CD4-positive, alpha-beta T cell treated with Interleukin-15 for 1 hour (primary cell): ENCODE results near the gene BAIAP2L1.

Experiments used
- DNase-seq: peaks from one replicate; pipeline ENCODE4 v3.0.0-alpha.2; 2020

The BAIAP2L1 gene

GRCh38 chr7:98265841-98266271 is 135.0 kb downstream of the BAIAP2L1 start:
- no peak for DNase-seq

DNA sequence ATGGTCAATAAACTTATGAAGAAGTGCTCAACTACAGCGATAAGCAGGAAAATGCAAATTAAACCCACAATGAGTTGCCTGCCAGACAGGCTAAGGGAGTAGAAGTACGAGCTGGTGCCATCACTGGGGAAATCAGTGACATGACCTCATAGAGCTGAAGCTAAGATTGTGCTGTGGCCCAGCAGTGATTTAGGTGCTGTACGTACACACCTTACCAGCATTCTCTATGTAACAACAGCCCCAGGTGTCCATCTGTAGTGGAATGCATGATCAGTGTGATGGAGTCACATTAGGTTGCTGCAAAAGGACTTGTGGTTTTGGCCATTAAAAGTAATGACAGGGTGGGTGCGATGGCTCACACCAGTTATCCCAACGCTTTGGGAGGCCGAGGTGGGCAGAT is 143.2 kb downstream of the BAIAP2L1 start:
- no peak for DNase-seq

DNA sequence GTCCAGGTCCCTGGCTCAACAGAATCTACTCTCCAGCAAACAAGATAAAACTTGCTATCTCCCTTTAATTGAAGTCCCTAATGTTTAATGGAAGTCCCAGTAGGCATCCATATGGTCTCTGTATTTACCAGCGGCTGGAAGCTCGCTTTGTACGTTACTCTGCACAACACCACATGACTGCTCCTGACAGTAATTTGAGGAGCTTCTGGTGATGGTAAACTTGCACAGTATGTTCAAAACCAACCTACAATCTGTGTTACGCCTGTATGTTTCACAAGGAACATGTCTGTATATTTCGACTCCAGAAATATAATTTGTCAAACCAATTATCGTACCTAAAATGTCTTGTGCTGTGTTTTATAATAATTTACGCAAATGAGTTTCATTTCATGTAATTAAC is 144.5 kb downstream of the BAIAP2L1 start:
- no peak for DNase-seq

GRCh38 chr7:98254951-98255610 is 145.8 kb downstream of the BAIAP2L1 start:
- no peak for DNase-seq

- DNase-seq, result no peak
Observed at GRCh38 chr7:98254516-98254915, 146.4 kb downstream of the BAIAP2L1 start.

DNA sequence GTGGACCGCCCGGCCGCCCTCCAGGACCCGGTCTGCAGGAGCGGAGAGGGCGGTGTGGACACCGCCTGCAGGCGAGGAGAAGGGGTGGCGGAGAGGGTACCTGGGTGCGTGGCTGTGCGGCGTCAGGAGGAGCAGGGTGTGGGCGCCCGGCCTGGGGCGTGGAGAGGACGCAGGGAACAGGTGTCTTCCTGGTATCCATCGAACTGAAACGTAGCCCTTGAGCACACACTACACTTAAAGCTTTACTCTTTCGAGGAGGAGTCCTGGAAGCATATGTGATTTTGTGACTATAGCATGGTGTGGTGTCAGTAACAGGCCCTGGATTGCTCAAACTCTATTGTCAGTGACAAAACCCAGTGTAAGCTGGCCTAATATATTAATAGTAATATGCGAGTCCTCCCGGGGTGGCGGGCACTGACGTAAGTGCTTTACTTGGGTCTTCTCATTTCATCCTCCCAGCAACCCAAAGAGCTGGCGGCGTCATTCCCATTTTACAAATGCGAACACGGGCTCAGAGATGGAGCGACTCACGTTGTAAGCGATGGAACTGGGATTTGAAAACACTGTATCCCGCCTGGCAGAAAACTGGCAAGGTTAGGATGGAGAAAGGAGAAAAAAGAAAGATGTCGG is 148.3 kb downstream of the BAIAP2L1 start:
- DNase-seq, result no peak

- peak; percentile 87 for DNase-seq
Observed at GRCh38 chr7:98251601-98252424, 149.1 kb downstream of the BAIAP2L1 start, which contains the start of gene TECPR1. TECPR1 (minus strand) TSS chr7:98252232; CDS start chr7:98246146, 6,086 bp downstream.

- peak; percentile 57 for DNase-seq
Observed at GRCh38 chr7:98251231-98251600, 149.7 kb downstream of the BAIAP2L1 start.

DNA sequence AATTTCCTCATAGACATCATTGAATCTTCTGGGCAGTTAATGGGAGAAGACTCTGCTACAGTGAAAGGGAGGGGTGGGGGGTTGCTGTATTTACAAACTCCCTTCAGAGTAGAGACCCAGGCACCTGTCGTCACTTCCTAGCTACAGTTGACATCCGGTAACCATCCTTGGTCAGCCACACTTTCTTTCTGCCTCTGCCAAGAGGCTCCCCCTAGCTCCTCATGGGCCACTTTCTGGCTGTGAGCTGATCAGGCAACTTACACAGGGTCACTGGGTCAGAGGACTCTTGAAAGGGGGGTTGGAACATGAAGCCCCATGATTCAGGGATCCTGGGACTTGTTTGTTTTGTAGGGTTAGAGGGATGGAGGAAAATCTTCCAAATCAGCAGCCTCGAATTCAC is 150.1 kb downstream of the BAIAP2L1 start:
- peak; percentile 56 for DNase-seq

DNA sequence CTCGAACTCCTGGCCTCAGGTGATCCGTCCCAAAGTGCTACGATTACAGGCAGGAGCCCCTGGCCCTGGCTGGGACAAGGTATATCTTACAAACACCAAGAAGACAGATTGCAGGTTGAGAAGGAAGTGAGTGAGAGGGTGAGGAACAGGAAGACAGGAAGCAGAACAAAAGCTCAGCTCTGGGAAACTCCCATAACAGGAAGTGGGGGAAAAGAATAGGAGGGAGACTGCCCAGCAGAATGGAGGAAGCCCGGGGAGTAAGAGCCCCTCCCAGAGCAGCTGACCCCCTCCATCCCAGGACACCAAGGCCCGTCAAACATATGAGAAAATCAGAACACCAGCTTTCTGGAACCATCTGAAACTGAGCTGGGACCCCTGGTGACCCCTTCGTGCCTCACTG is 151.8 kb downstream of the BAIAP2L1 start:
- no peak for DNase-seq

- no peak for DNase-seq
Observed at GRCh38 chr7:98248156-98248555, 152.7 kb downstream of the BAIAP2L1 start.

- DNase-seq, result no peak
Observed at GRCh38 chr7:98244871-98245270, 156.0 kb downstream of the BAIAP2L1 start.

DNA sequence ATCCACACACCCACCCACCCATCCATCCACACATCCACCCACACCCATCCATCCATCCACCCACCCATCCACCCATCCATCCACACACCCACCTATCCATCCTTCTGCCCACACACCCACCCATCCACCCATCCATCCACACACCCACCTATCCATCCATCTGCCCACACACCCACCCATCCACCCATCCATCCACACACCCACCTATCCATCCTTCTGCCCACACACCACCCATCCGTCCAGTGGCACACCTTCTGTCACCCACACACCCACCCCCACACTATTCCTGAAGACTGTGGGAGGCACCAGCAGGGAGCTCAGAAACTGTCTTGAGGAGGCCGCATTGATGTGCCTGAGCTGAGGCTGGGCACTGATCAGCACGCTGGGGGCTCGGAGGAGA is 158.0 kb downstream of the BAIAP2L1 start:
- no peak for DNase-seq

DNA sequence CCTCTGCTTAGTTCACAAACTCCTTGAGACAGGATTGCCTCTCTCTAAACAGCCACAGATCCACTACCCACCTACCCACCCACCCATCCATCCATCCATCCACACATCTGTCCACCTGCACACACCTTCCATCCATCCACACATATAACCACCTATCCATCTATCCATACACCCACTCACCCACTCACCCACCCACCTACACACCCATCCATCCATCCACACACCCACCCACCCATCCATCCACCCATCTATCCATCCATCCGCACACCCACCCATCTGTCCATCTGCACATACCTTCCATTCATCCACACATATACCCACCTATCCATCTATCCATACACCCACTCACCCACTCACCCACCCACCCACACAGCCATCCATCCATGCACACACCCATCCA is 158.5 kb downstream of the BAIAP2L1 start:
- DNase-seq, result no peak

DNA sequence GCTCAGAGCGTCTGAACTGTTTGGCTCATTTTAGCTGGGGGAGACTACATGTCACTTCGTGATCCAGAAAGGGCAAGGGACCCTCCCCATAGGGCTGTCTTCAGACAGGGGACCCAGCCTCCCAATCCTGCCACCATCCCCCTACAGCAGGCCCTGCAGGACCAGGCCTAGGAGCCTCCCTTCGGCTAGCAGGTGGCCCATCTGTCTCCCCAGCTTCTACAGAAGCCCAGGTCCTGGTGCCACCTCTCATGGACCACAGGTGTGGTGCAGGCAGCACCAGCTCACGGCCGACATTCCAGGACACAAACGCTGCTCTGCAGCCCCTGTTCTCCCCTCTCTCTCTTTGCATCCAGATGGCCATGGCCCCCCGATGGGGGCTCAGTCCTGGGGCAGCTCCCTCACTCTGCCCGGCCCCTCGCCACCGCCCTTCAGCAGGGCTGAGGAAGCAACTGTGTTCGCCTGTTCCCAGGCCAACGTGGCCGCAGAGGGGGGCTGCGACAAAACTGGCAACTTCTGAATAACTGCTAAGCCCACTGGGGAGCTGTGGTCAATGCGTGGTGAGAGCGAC is 159.1 kb downstream of the BAIAP2L1 start:
- no peak for DNase-seq
